GM21576 (cell line): Measurements from ENCODE around the gene UBR4.

Experiments
- ATAC-seq: cut with Tn5 transposase; IDR thresholded peaks from one replicate; pipeline ENCODE4 v1.9.1; 2021; ENCODE audit warnings: mild to moderate bottlenecking, moderate library complexity; ENCODE audit not compliant: unreplicated experiment

UBR4 gene

GRCh38 chr1:19059773-19060172 lies 150.3 kb downstream of the UBR4 start:
- no peak for ATAC-seq

- ATAC-seq, result no peak
These were observed 151.6 kb downstream of the UBR4 start for GRCh38 chr1:19058476-19058797.

- ATAC-seq, result no peak
These were observed 152.1 kb downstream of the UBR4 start for GRCh38 chr1:19057784-19058475.

- ATAC-seq, result no peak
These were observed 152.8 kb downstream of the UBR4 start for GRCh38 chr1:19057182-19057779.

GRCh38 chr1:19055701-19056100 lies 154.4 kb downstream of the UBR4 start:
- no peak for ATAC-seq

GRCh38 chr1:19055001-19055400 lies 155.1 kb downstream of the UBR4 start:
- ATAC-seq, result no peak

GRCh38 chr1:19054216-19054615 lies 155.8 kb downstream of the UBR4 start:
- ATAC-seq, result no peak

- ATAC-seq, result no peak
These were observed 156.6 kb downstream of the UBR4 start for GRCh38 chr1:19053486-19053885.

- no peak for ATAC-seq
These were observed 160.3 kb downstream of the UBR4 start for GRCh38 chr1:19049798-19050197.

- no peak for ATAC-seq
These were observed 160.8 kb downstream of the UBR4 start for GRCh38 chr1:19049128-19049768.

- no peak for ATAC-seq
These were observed 162.9 kb downstream of the UBR4 start for GRCh38 chr1:19046972-19047731.

- no peak for ATAC-seq
These were observed 163.9 kb downstream of the UBR4 start for GRCh38 chr1:19045898-19046880.

GRCh38 chr1:19044975-19045831 lies 164.9 kb downstream of the UBR4 start:
- ATAC-seq, result no peak

- no peak for ATAC-seq
These were observed 165.6 kb downstream of the UBR4 start for GRCh38 chr1:19044471-19044870.

- ATAC-seq, result no peak
These were observed 166.3 kb downstream of the UBR4 start for GRCh38 chr1:19043579-19044443.

- no peak for ATAC-seq
These were observed 167.1 kb downstream of the UBR4 start for GRCh38 chr1:19042675-19043578.

GRCh38 chr1:19040010-19040680 lies 169.9 kb downstream of the UBR4 start:
- ATAC-seq, result no peak
